PC-3 (cell line): ENCODE measurements around the gene GULP1. TPM values are rescaled to one million over a fixed set of nuclear protein-coding genes. Genes with fewer than 3 reads are reported as not detected.
A peak's percentile ranks its signal among the peaks of the same experiment; 100 is the strongest.

Experiments used
- ATAC-seq: fragments of 200-7000 bp; cut with Tn5 transposase; 2 replicates; pipeline ENCODE4 v1.9.1; 2020; ENCODE audit warnings: mild to moderate bottlenecking, moderate library complexity
- BruUV-seq: library from RNA; stranded (reverse); fragments of 400-500 nt; replicated peaks from 2 replicates; lab custom pipeline; 2021; lab: Mats Ljungman, UMichigan
- CTCF ChIA-PET: fragments of 300-600 bp; sonication (Branson Sonifier 250); formaldehyde crosslinking; loops from one replicate; lab custom pipeline; 2022; ENCODE audit warnings: antibody characterized with exemption; lab: Charles Lee
- POLR2A ChIA-PET: fragments of 300-600 bp; sonication (Branson Sonifier 250); formaldehyde crosslinking; loops from one replicate; lab custom pipeline; 2022; ENCODE audit warnings: antibody characterized with exemption; ENCODE audit not compliant: unreplicated experiment; lab: Charles Lee
- DNase-seq: peaks from one replicate; pipeline ENCODE4 v3.0.0-alpha.2; 2015
- H2AFZ ChIP-seq: fragments of 300-600 bp; sonication (generic); 2 replicates; pipeline ENCODE4 v1.6.0; 2016; ENCODE audit warnings: antibody characterized with exemption, low read length
- H3F3A ChIP-seq: fragments of 300-600 bp; sonication (generic); one replicate; pipeline ENCODE4 v1.6.0; 2017; ENCODE audit warnings: antibody characterized with exemption, low read length, control low read depth, mild to moderate bottlenecking; ENCODE audit not compliant: unreplicated experiment
- H3K27ac ChIP-seq: fragments of 300-600 bp; sonication (generic); 2 replicates; pipeline ENCODE4 v1.5.1; 2016; ENCODE audit warnings: mild to moderate bottlenecking, low read length
- H3K27me3 ChIP-seq: fragments of 300-600 bp; sonication (generic); 2 replicates; pipeline ENCODE4 v1.6.1; 2016; ENCODE audit warnings: low read length, mixed read lengths
- H3K36me3 ChIP-seq: fragments of 300-600 bp; sonication (generic); 2 replicates; pipeline ENCODE4 v1.6.1; 2016; ENCODE audit warnings: low read depth, mixed run types, low read length, mixed read lengths
- H3K4me1 ChIP-seq: fragments of 300-600 bp; sonication (generic); 2 replicates; pipeline ENCODE4 v1.5.1; 2016; ENCODE audit warnings: low read length; ENCODE audit not compliant: insufficient read depth
- H3K4me2 ChIP-seq: fragments of 300-600 bp; sonication (generic); 2 replicates; pipeline ENCODE4 v1.6.0; 2016; ENCODE audit warnings: low read length
- H3K4me3 ChIP-seq: fragments of 300-600 bp; sonication (generic); 2 replicates; pipeline ENCODE4 v1.5.1; 2016; ENCODE audit warnings: mild to moderate bottlenecking, low read length, mixed read lengths
- H3K79me2 ChIP-seq: fragments of 300-600 bp; sonication (generic); 2 replicates; pipeline ENCODE4 v1.6.1; 2017; ENCODE audit warnings: low read length, mixed read lengths
- H3K9ac ChIP-seq: fragments of 300-600 bp; sonication (generic); 2 replicates; pipeline ENCODE4 v1.6.0; 2016; ENCODE audit warnings: mild to moderate bottlenecking, low read length
- H3K9me2 ChIP-seq: fragments of 300-600 bp; sonication (generic); replicated peaks from 2 replicates; pipeline ENCODE4 v1.6.1; 2016; ENCODE audit warnings: mixed run types, low read length, mixed read lengths
- H3K9me3 ChIP-seq: fragments of 300-600 bp; sonication (generic); 2 replicates; pipeline ENCODE4 v1.6.1; 2016; ENCODE audit warnings: low read length, mixed read lengths
- H4K20me1 ChIP-seq: fragments of 300-600 bp; sonication (generic); 2 replicates; pipeline ENCODE4 v1.6.1; 2016; ENCODE audit warnings: low read length, mixed read lengths
- EZH2 ChIP-seq: fragments of 300-600 bp; sonication (generic); IDR thresholded peaks from one replicate; pipeline ENCODE4 v1.6.1; 2017; ENCODE audit warnings: antibody characterized with exemption, mild to moderate bottlenecking, low read length; ENCODE audit not compliant: unreplicated experiment
- EZH2phosphoT487 ChIP-seq: fragments of 300-600 bp; sonication (generic); IDR thresholded peaks from 2 replicates; pipeline ENCODE4 v1.6.1; 2018; ENCODE audit warnings: mild to moderate bottlenecking, antibody characterized with exemption, low read length, borderline replicate concordance
- intact Hi-C: fragments of 100-400 bp; cut with micrococcal nuclease; formaldehyde crosslinking; loops from 2 replicates; pipeline ENCODE4 v1.9.0; 2023
- total RNA-seq: library from RNA; depleted of rRNA; stranded (reverse); fragments of >200 nt; gene quantifications from 2 replicates; pipeline ENCODE4 v1.2.3, GENCODE V29; 2014
- TF ChIP-seq, protein P1 (sequence below): fragments of 300-600 bp; sonication (generic); conservative IDR thresholded peaks from 2 replicates; pipeline ENCODE4 v1.5.1; 2017; ENCODE audit warnings: antibody characterized with exemption, low read depth, mild to moderate bottlenecking, low read length

The GULP1 gene
- total RNA-seq, 1 experiment from 2014 or later = 25.5 TPM

DNA sequence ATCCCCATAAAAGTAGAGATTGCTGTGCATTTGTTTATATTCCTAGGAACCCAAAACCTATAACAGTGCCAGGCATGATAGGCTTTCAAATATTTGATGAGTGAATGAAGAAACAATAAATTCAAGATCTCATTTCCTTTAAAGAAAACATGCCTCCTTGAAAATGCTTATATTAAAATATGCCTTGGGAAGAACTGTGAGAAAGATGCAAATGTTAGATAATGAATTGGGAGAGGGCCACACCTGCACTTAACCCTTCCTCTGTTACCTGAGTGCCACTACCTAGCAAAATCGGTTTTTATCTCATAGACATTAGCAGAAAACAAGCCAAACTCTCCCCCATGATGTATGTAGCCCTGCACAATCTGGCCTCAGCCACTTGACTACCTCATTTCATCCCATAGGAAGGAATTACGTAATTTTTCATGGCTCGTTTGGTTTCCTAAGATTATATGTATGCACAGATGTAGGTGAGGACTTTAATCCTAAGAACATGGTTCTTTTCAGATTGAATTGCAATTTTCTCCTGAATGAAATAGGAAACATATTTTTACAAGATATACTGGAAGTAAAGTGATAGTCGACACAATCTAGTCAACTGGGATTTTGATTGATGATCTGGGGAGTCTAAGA is 25.2 kb downstream of the GULP1 start:
- Histone ChIP-seq H3K36me3 (peaks cover 4% of the 10 kb centered on the region; the same call in 1 of the 2 replicates), H3K27me3 (no peaks in the 10 kb centered on the region), H3K9me2 (no peaks in the 10 kb centered on the region), H3K9me3 (0 out of 2 replicates have a peak, but pooled peaks cover 5% of the 10 kb centered on the region), H3K79me2 (peaks cover 46% of the 10 kb centered on the region), H3K9ac (no peak overlapping the region), H2AFZ (no peak overlapping the region), H3K4me1 (peaks cover 30% of the 10 kb centered on the region), H4K20me1 (no peaks in the 10 kb centered on the region), H3K27ac (peak overlapping the region; percentile 28), H3K4me2 (no peak overlapping the region), H3F3A (no peaks in the 10 kb centered on the region), H3K4me3 (no peak overlapping the region)
- ChIA-PET CTCF (no interaction called here), POLR2A (no interaction called here)
- DNase-seq (no peak), ATAC-seq (no peak)
- intact Hi-C loops = no loop called here
- no peak for TF ChIP-seq EZH2
- TF ChIP-seq, protein P1, sequence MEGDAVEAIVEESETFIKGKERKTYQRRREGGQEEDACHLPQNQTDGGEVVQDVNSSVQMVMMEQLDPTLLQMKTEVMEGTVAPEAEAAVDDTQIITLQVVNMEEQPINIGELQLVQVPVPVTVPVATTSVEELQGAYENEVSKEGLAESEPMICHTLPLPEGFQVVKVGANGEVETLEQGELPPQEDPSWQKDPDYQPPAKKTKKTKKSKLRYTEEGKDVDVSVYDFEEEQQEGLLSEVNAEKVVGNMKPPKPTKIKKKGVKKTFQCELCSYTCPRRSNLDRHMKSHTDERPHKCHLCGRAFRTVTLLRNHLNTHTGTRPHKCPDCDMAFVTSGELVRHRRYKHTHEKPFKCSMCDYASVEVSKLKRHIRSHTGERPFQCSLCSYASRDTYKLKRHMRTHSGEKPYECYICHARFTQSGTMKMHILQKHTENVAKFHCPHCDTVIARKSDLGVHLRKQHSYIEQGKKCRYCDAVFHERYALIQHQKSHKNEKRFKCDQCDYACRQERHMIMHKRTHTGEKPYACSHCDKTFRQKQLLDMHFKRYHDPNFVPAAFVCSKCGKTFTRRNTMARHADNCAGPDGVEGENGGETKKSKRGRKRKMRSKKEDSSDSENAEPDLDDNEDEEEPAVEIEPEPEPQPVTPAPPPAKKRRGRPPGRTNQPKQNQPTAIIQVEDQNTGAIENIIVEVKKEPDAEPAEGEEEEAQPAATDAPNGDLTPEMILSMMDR = no peak
- no peak for TF ChIP-seq EZH2phosphoT487
- BruUV-seq = no TSS peak

DNA sequence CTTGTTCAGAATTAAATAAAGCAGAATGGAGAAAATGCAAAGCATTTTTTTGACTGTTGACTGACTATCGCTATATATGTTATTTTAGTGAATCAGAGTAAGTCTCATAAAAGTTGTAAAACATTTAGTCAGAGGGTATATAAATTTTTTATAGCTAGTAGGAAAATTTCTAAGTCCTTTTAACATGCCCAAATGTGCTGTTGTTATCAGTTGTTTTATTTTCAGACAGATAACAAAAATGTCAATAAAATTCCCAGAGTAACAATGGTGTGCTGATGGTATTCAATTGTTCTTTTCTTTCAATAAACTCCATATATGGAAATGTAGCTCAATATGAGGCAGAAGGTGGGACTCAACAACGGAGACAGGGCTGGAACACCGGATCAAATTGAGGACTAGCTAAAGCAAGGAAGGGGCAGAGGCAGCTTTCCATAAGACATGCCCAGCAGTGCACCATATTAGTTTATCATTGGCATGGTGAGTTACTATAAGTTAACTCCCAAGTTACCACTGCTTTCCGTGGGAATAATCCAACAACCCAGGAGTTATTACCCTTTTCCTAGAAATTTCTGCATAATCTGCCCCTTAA is 26.6 kb downstream of the GULP1 start:
- Histone ChIP-seq H3F3A (peaks cover 5% of the 10 kb centered on the region), H3K9me2 (no peaks in the 10 kb centered on the region), H3K36me3 (peaks cover 4% of the 10 kb centered on the region; the same call in 1 of the 2 replicates), H3K9me3 (0 out of 2 replicates have a peak, but pooled peaks cover 5% of the 10 kb centered on the region), H4K20me1 (no peaks in the 10 kb centered on the region), H3K27ac (peak overlapping the region; percentile 87), H3K9ac (peak overlapping the region; percentile 35; the same call in 1 of the 2 replicates), H2AFZ (no peak overlapping the region), H3K27me3 (no peaks in the 10 kb centered on the region), H3K4me1 (peaks cover 44% of the 10 kb centered on the region), H3K4me3 (peak overlapping the region; percentile 16; the same call in 1 of the 2 replicates), H3K79me2 (peaks cover 41% of the 10 kb centered on the region), H3K4me2 (peak overlapping the region; percentile 61)
- intact Hi-C loops = loop anchor here (1.0 kb wide), 1 partner anchor 24 kb away; no protein-coding TSS in a partner anchor
- DNase-seq (peak; percentile 77), ATAC-seq (peak; percentile 45)
- ChIA-PET POLR2A (interaction anchor here (1.0 kb wide), 1 partner anchor 26 kb away, joined by 7 read pairs; the partner anchor contains the start of gene GULP1), CTCF (interaction anchor here (0.6 kb wide), 1 partner anchor 1288 kb away, joined by 3 read pairs; no protein-coding TSS in a partner anchor)
- BruUV-seq = TSS peak; percentile 17
- TF ChIP-seq EZH2phosphoT487 (no peak), EZH2 (no peak)
- TF ChIP-seq, protein P1 = no peak
